HG03558 (cell line): ENCODE measurements around the gene LYRM1.
"Not testable (repeated sequence)": the region's sequence is repeated elsewhere in the genome, so short reads cannot be mapped to it uniquely, and the experiment has no call there.

Source experiments
- ATAC-seq: cut with Tn5 transposase; IDR thresholded peaks from one replicate; pipeline ENCODE4 v1.9.1; 2021; ENCODE audit warnings: moderate number of reproducible peaks; ENCODE audit not compliant: unreplicated experiment; ENCODE audit errors: extremely low read depth

Gene LYRM1

GRCh38 chr16:20968765-20969164 is 68.2 kb downstream of the LYRM1 start:
- ATAC-seq, result no peak

GRCh38 chr16:20969386-20969785 is 68.8 kb downstream of the LYRM1 start:
- ATAC-seq, result no peak

GRCh38 chr16:20971401-20971800 is 70.8 kb downstream of the LYRM1 start:
- ATAC-seq, result no peak

GRCh38 chr16:20973201-20973600 is 72.6 kb downstream of the LYRM1 start:
- not testable (repeated sequence) for ATAC-seq
